GM12873 (cell line): ENCODE data around the gene GALNT7.

ENCODE experiments used
- TF ChIP-seq, protein P1 (sequence below): IDR thresholded peaks from 2 replicates; pipeline ENCODE4 v1.5.1; 2012; ENCODE audit warnings: low read depth, mild to moderate bottlenecking, moderate library complexity, low read length, control low read depth; ENCODE audit not compliant: insufficient read depth; ENCODE audit errors: missing control alignments

The GALNT7 gene

DNA sequence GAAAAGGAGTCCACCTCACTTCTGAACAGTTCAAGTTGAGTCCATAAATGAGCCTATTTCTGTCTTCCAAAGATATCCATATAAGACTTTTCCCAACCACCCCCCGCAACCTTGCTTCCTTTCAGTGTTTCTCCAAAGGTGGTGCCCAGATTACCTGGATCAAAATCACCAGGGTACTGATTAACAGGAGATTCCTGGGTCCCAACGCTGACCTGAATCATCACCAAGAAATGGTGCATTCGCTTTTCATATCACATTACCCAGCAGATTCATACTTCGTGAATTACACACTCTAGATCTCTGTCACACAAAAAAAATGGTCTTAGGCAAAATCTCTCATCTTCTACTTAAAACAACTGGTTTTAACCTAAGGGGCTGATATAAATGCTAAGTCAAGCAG, 2.1 kb upstream of the GALNT7 start:
- TF ChIP-seq, protein P1, sequence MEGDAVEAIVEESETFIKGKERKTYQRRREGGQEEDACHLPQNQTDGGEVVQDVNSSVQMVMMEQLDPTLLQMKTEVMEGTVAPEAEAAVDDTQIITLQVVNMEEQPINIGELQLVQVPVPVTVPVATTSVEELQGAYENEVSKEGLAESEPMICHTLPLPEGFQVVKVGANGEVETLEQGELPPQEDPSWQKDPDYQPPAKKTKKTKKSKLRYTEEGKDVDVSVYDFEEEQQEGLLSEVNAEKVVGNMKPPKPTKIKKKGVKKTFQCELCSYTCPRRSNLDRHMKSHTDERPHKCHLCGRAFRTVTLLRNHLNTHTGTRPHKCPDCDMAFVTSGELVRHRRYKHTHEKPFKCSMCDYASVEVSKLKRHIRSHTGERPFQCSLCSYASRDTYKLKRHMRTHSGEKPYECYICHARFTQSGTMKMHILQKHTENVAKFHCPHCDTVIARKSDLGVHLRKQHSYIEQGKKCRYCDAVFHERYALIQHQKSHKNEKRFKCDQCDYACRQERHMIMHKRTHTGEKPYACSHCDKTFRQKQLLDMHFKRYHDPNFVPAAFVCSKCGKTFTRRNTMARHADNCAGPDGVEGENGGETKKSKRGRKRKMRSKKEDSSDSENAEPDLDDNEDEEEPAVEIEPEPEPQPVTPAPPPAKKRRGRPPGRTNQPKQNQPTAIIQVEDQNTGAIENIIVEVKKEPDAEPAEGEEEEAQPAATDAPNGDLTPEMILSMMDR, result no peak

DNA sequence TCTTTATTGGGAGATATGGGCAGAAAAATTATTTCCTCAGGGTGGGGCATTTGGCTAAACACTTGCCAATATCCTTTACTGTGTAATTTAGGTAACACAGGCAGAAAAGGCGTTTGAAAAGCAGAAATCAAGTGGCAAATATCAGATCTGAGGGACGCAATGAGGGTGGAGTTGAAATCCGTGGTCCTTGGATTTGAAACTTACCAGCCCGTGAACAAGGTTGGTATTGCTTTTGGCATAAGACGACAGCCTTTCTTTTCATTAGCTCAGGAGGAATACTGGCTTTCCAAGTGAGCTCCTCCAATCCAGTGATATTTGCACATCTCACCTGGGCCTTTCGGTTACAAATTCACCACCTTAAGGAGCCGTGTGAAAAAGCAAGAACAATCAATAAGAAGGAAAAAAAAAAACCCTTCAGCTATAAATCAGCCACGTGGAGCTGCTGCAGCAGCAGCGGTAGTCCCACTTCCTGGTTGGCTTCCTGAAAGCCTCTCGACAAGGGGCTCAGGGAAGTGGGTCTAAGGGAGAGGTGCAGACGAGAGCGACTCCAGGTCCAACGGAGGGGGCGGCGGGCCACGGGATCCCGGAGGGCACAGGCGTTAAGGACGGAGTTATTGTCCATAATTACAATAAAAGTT, 734 bp upstream of the GALNT7 start:
- TF ChIP-seq, protein P1, result no peak

DNA sequence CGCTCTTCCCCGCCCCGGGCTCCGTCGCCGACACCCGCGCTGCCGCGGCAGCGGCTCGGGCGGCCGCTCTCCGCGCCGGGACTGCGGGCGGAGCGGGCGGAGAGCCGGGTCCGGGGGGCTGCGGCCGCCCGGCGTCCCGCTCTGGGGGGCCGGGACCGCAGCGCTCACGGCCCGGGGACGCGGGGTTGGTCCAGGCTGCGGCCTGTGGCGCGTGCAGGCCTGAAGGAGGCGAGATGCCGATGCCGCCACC, 492 bp downstream of the GALNT7 start:
- TF ChIP-seq, protein P1, result peak; percentile 15

DNA sequence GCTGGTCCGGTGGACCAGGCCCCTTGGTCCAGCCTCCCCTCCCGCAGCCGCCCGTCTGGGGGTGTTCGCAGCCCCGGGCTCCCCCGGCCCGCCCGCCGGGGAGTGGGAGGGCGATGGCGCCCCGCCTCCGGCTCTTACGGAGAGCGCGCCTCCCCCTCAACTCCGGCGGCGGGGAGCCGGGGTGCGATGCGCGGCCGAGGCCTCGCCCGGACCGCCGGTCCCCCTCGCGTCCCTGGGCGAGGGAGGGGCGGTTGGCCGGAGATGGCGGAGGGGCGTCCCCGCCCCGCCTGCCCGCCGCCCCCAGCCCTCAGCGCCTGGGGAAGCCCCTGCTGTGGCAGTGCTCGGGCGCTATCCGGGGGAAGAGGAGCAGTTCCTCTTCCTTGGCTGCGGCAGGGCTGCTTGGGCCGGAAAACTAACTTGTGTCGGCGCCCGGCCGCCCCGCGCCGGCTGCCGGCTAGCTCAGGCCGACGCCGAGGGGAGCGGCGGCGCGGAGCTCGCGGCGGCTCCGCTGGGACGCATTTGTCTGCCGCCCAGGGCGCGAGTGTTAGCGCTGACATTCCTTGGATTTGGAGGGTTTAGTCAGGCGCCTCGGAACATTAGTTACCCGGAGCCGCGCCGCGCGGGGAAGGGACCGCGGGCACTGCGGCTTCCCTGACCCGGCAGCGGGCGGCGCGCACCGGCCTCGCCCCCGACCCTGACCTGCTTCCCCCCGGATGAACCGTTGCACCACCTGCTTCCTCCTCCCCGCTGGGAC, 994 bp downstream of the GALNT7 start:
- TF ChIP-seq, protein P1, result no peak

DNA sequence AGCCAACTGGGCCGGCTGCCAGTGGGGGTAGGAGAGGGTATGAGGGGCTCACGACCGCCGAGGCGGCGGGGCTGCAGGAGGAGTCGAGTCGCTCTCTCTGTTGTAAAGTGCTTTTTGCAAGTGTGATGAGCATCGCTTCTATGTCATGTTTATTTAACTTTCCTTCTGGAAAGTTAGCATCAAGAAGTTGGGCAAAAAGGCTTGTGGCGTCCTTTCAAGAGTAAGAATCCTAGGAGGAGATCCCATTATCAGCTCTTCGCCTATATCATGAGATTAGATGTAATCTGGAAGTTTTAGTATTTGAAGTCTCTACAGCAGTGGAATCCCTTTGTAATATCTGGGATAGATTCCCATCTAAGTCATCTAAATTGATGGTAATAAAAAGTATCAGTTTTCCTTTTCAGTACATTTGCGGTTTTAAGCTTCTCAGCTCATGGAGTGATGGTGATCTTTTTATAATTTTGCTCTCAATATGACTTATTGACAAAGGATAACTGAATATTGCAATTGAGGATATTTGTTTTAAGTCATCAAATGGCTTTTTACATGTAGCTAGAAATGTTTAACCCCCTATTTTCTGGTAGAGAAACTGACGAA, 1.7 kb downstream of the GALNT7 start:
- TF ChIP-seq, protein P1, result no peak

DNA sequence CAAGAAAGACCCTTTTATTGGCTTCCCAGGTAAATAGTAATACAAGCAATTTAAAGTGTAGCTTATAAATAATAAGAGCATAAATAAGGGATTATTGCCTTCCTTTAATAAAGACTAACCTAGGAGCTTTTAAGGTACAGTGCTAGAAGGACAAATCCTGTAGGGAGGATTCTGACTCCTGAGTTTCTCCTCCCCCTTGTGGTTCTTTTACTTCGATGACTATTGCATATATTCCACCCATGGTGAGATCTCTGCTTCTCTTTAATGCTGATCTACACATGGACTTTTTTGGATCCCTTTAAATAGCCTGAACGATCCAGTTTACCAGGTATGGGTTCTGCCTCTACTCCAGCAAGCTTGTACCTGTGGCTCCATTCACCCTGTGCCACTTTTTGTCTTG, 2.5 kb downstream of the GALNT7 start:
- TF ChIP-seq, protein P1, result peak; percentile 41

DNA sequence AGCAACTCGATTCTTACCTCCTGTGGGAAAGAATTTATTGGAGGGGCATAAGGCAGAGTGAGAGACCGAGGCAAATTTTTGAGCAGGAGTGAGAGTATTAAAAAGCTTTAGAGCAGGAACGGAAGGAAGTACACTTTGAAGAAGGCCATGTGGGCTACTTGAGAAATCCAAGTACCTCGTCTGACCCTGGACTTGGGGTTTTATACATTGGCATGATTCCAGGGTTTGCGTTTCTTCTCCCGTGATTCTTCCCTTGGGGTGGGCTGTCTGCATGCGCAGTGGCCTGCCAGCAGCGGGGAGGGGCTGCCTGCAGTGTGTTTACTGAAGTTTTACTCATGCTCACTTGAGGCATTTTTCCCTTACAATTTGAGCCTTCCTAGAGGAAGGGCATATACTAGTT, 3.4 kb downstream of the GALNT7 start:
- TF ChIP-seq, protein P1, result no peak
